Effector CD4-positive, alpha-beta T cell (primary cell): ENCODE measurements around the gene MED31.
"Not testable (repeated sequence)": the region's sequence is repeated elsewhere in the genome, so short reads cannot be mapped to it uniquely, and the experiment has no call there.

Source experiments
- DNase-seq: peaks from one replicate; pipeline ENCODE4 v3.0.0-alpha.2; 2020

MED31 gene

DNA sequence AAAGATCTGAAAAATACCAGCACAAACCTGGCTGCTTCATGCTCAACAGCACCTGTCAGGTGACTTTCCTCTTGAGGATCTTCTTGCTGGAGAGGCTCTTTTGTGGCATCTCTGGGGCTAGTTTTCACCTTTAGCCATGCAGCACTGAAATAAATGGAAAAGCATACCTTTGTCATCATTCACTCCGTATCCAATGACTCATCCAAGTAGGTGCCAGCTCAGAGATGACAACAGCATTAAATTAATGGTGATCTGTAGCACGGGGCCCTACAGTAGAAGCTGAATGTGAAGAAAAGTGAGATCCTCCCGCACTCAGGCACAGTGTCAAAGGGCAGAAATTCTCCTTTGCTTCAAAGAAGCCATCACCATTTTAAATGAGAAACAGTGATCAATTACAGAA is 43.1 kb downstream of the MED31 start:
- DNase-seq = no peak

DNA sequence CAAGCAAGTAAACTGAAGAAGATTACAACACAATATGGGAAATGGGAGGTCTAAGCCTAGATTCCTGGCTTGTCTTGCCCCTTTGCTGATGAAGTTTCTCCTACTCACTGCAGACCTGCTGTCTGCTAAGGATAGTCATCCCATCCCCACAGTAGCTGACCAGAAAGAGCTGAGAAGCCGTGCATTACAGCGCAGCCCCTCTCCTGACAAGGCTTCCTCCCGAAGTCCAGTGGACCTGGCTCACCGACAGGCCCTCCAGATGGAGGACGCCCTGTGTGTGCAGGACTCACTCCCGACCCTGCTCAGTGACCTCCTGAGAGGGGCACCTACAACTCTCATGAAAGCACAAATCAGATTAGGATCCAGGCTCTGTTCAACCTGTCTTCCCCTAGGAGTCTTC is 46.3 kb downstream of the MED31 start:
- DNase-seq = no peak

GRCh38 chr17:6603744-6604325 is 47.6 kb downstream of the MED31 start:
- no peak for DNase-seq

DNA sequence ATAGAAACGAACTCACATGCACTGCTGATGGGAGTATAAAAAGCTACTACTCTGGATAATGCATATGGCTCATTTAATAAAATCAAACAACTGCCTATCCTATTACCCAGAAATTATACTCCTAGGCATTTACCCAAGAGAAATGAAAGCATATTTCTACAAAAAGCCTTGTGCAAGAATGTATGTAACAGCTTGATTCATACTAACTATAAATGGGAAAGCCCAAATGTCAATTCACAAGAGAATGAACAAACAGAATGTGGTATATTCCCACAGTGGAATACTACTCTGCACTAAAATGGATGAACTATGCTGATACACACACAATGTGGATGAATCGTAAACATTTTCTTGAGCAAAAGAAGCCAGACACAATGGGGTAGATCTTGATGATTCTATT is 49.3 kb downstream of the MED31 start:
- no peak for DNase-seq

DNA sequence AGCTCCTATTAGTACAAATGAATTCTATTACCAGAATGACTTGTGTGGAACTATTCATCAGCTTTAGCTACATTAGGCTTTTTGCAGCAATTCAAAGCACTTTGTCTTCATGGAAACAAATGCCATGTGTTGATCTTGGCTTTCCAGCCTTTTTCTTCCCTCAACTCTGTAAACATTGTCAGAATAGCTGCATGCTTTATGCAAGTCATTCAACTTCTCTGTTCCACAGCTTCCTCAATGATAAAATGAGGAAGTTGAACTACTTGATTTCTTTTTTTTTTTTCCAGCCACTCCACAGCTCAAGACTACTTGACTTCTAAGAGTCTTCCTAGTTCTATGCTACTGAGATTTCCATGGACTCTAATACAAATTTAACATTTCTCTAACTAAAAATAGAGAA is 52.0 kb downstream of the MED31 start:
- DNase-seq = no peak

- DNase-seq = no peak
These were observed 53.7 kb downstream of the MED31 start for GRCh38 chr17:6597727-6598126.

DNA sequence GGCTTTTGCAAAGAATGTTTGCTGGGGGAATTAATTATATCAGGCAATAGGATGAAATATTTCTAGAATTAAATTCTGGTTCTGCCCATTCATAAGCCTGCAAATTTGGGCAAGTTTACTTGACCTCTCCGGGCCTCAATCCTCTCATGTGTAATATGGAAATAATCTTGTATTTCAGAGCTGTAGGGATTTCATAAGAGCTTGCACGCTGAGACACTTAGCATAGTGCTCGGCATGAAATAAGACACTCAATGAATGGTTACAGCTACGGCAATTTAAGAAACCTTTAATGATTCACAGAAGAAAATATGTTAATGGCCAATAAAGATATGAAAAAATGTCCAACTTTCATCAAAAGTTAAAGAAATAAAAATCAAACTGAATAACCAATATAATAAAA is 54.5 kb downstream of the MED31 start:
- no peak for DNase-seq

- no peak for DNase-seq
These were observed 54.9 kb downstream of the MED31 start for GRCh38 chr17:6596511-6596910.

GRCh38 chr17:6596081-6596480 is 55.3 kb downstream of the MED31 start:
- no peak for DNase-seq

DNA sequence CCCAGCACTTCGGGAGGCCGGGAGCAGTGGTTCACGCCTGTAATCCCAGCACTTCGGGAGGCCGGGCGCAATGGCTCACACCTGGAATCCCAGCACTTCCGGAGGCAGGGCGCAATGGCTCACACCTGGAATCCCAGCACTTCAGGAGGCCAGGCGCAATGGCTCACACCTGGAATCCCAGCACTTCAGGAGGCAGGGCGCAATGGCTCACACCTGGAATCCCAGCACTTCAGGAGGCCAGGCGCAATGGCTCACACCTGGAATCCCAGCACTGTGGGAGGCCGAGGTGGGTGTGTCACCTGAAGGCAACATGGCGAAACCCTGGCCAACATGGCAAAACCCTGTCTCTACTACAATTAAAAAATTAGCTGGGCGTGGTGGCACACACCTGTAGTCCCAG is 58.0 kb downstream of the MED31 start:
- not testable (repeated sequence) for DNase-seq
